Measurements from ENCODE around the gene ST8SIA5. TPM values are rescaled to one million over a fixed set of nuclear protein-coding genes. Genes with fewer than 3 reads are reported as not detected.

ST8SIA5 gene
- total RNA-seq, 1 donor from 2014 or later: not detected

GRCh38 chr18:46732801-46733200, 24.1 kb downstream of the ST8SIA5 start:
- H3K4me1 Mint-ChIP-seq: no peaks in the 10 kb centered on the region
- intact Hi-C loops (cut with micrococcal nuclease): no loop called here
- DNase-seq: no peak
- no peak overlapping the region for H3K4me3 Mint-ChIP-seq
- no peaks in the 10 kb centered on the region for H3K36me3 Mint-ChIP-seq (ENCODE audit: low read depth)
- no peak overlapping the region for H3K27ac Mint-ChIP-seq
- H3K27me3 Mint-ChIP-seq: peaks cover 3% of the 10 kb centered on the region
- peaks cover 9% of the 10 kb centered on the region for H3K9me3 Mint-ChIP-seq

- peaks cover 9% of the 10 kb centered on the region for H3K9me3 Mint-ChIP-seq
- no peak overlapping the region for H3K4me3 Mint-ChIP-seq
- no peaks in the 10 kb centered on the region for H3K36me3 Mint-ChIP-seq (ENCODE audit: low read depth)
- H3K27me3 Mint-ChIP-seq: peaks cover 3% of the 10 kb centered on the region
- intact Hi-C loops (cut with micrococcal nuclease): no loop called here
- H3K27ac Mint-ChIP-seq: no peak overlapping the region
- H3K4me1 Mint-ChIP-seq: no peaks in the 10 kb centered on the region
- DNase-seq: no peak
Observed at GRCh38 chr18:46732201-46732600, 24.7 kb downstream of the ST8SIA5 start.

GRCh38 chr18:46731316-46731715, 25.5 kb downstream of the ST8SIA5 start:
- no peaks in the 10 kb centered on the region for H3K27me3 Mint-ChIP-seq
- intact Hi-C loops (cut with micrococcal nuclease): no loop called here
- H3K4me3 Mint-ChIP-seq: no peak overlapping the region
- H3K36me3 Mint-ChIP-seq (ENCODE audit: low read depth): no peaks in the 10 kb centered on the region
- DNase-seq: no peak
- H3K4me1 Mint-ChIP-seq: no peaks in the 10 kb centered on the region
- H3K27ac Mint-ChIP-seq: no peak overlapping the region
- H3K9me3 Mint-ChIP-seq: peaks cover 9% of the 10 kb centered on the region

- Mint-ChIP-seq H3K27me3 (no peaks in the 10 kb centered on the region), H3K36me3 (ENCODE audit: low read depth) (no peaks in the 10 kb centered on the region), H3K9me3 (peaks cover 9% of the 10 kb centered on the region), H3K4me3 (no peak overlapping the region), H3K4me1 (no peaks in the 10 kb centered on the region), H3K27ac (no peak overlapping the region)
- intact Hi-C loops (cut with micrococcal nuclease): no loop called here
- DNase-seq: no peak
Observed at GRCh38 chr18:46728219-46728930, 28.5 kb downstream of the ST8SIA5 start.

- Mint-ChIP-seq H3K36me3 (ENCODE audit: low read depth) (no peaks in the 10 kb centered on the region), H3K9me3 (peaks cover 9% of the 10 kb centered on the region), H3K4me3 (no peak overlapping the region), H3K27me3 (no peaks in the 10 kb centered on the region), H3K27ac (no peak overlapping the region), H3K4me1 (no peaks in the 10 kb centered on the region)
- no peak for DNase-seq
- intact Hi-C loops (cut with micrococcal nuclease): no loop called here
Observed at GRCh38 chr18:46727177-46727576, 29.7 kb downstream of the ST8SIA5 start.

- no peak for DNase-seq
- no peaks in the 10 kb centered on the region for H3K4me1 Mint-ChIP-seq
Observed at GRCh38 chr18:46725310-46725709, 31.5 kb downstream of the ST8SIA5 start.

GRCh38 chr18:46723856-46724415, 32.9 kb downstream of the ST8SIA5 start:
- DNase-seq: no peak
- intact Hi-C loops (cut with micrococcal nuclease): no loop called here
- Mint-ChIP-seq H3K27ac (no peak overlapping the region), H3K4me1 (no peaks in the 10 kb centered on the region), H3K4me3 (no peak overlapping the region), H3K36me3 (ENCODE audit: low read depth) (no peaks in the 10 kb centered on the region), H3K9me3 (no peaks in the 10 kb centered on the region), H3K27me3 (peaks cover 2% of the 10 kb centered on the region)

More at GRCh38 chr18:46725310-46725709, 31.5 kb downstream of the ST8SIA5 start:
- Mint-ChIP-seq H3K36me3 (ENCODE audit: low read depth) (no peaks in the 10 kb centered on the region), H3K27me3 (no peaks in the 10 kb centered on the region), H3K27ac (no peak overlapping the region), H3K9me3 (peaks cover 7% of the 10 kb centered on the region), H3K4me3 (no peak overlapping the region)
- intact Hi-C loops (cut with micrococcal nuclease): no loop called here

GRCh38 chr18:46722051-46722450, 34.8 kb downstream of the ST8SIA5 start:
- no peak overlapping the region for H3K4me3 Mint-ChIP-seq

GRCh38 chr18:46721331-46721730, 35.5 kb downstream of the ST8SIA5 start:
- no peaks in the 10 kb centered on the region for H3K9me3 Mint-ChIP-seq
- H3K4me1 Mint-ChIP-seq: no peaks in the 10 kb centered on the region
- no peaks in the 10 kb centered on the region for H3K36me3 Mint-ChIP-seq (ENCODE audit: low read depth)
- intact Hi-C loops (cut with micrococcal nuclease): no loop called here
- no peak overlapping the region for H3K27ac Mint-ChIP-seq
- no peak for DNase-seq
- no peak overlapping the region for H3K4me3 Mint-ChIP-seq
- H3K27me3 Mint-ChIP-seq: peaks cover 2% of the 10 kb centered on the region

More at GRCh38 chr18:46722051-46722450, 34.8 kb downstream of the ST8SIA5 start:
- DNase-seq: no peak
- no peaks in the 10 kb centered on the region for H3K36me3 Mint-ChIP-seq (ENCODE audit: low read depth)
- H3K27ac Mint-ChIP-seq: no peak overlapping the region
- intact Hi-C loops (cut with micrococcal nuclease): no loop called here
- H3K27me3 Mint-ChIP-seq: peaks cover 2% of the 10 kb centered on the region
- H3K9me3 Mint-ChIP-seq: no peaks in the 10 kb centered on the region
- H3K4me1 Mint-ChIP-seq: no peaks in the 10 kb centered on the region

GRCh38 chr18:46720521-46720920, 36.3 kb downstream of the ST8SIA5 start:
- H3K4me3 Mint-ChIP-seq: no peak overlapping the region
- H3K27ac Mint-ChIP-seq: no peak overlapping the region
- no peaks in the 10 kb centered on the region for H3K4me1 Mint-ChIP-seq
- no peaks in the 10 kb centered on the region for H3K36me3 Mint-ChIP-seq (ENCODE audit: low read depth)
- H3K9me3 Mint-ChIP-seq: no peaks in the 10 kb centered on the region
- H3K27me3 Mint-ChIP-seq: peaks cover 2% of the 10 kb centered on the region
- DNase-seq: no peak
- intact Hi-C loops (cut with micrococcal nuclease): no loop called here

GRCh38 chr18:46720092-46720491, 36.8 kb downstream of the ST8SIA5 start:
- H3K4me3 Mint-ChIP-seq: no peak overlapping the region
- intact Hi-C loops (cut with micrococcal nuclease): no loop called here
- H3K27ac Mint-ChIP-seq: no peak overlapping the region
- no peaks in the 10 kb centered on the region for H3K36me3 Mint-ChIP-seq (ENCODE audit: low read depth)
- no peak for DNase-seq
- H3K9me3 Mint-ChIP-seq: no peaks in the 10 kb centered on the region
- H3K27me3 Mint-ChIP-seq: peaks cover 2% of the 10 kb centered on the region
- no peaks in the 10 kb centered on the region for H3K4me1 Mint-ChIP-seq

GRCh38 chr18:46719388-46719787, 37.5 kb downstream of the ST8SIA5 start:
- Mint-ChIP-seq H3K4me1 (no peaks in the 10 kb centered on the region), H3K4me3 (no peak overlapping the region), H3K27me3 (peaks cover 2% of the 10 kb centered on the region), H3K9me3 (no peaks in the 10 kb centered on the region), H3K27ac (no peak overlapping the region), H3K36me3 (ENCODE audit: low read depth) (no peaks in the 10 kb centered on the region)
- intact Hi-C loops (cut with micrococcal nuclease): loop anchor here (10.0 kb wide), 1 partner anchor 1005 kb away; no protein-coding TSS in a partner anchor
- no peak for DNase-seq

GRCh38 chr18:46718501-46719341, 38.1 kb downstream of the ST8SIA5 start:
- Mint-ChIP-seq H3K4me1 (no peaks in the 10 kb centered on the region), H3K9me3 (no peaks in the 10 kb centered on the region), H3K4me3 (no peak overlapping the region), H3K27ac (no peak overlapping the region), H3K27me3 (peaks cover 2% of the 10 kb centered on the region), H3K36me3 (ENCODE audit: low read depth) (no peaks in the 10 kb centered on the region)
- intact Hi-C loops (cut with micrococcal nuclease): loop anchor here (10.0 kb wide), 1 partner anchor 1006 kb away; no protein-coding TSS in a partner anchor
- no peak for DNase-seq

GRCh38 chr18:46716827-46717226, 40.0 kb downstream of the ST8SIA5 start:
- Mint-ChIP-seq H3K4me3 (no peak overlapping the region), H3K27ac (no peak overlapping the region), H3K9me3 (no peaks in the 10 kb centered on the region), H3K27me3 (peaks cover 2% of the 10 kb centered on the region), H3K4me1 (no peaks in the 10 kb centered on the region), H3K36me3 (ENCODE audit: low read depth) (no peaks in the 10 kb centered on the region)
- DNase-seq: no peak
- intact Hi-C loops (cut with micrococcal nuclease): loop anchor here (10.0 kb wide), 1 partner anchor 1008 kb away; no protein-coding TSS in a partner anchor
